GM19455 (cell line): ENCODE results near the gene RNF166.
A peak's percentile ranks its signal among the peaks of the same experiment; 100 is the strongest.

Experiments
- ATAC-seq: cut with Tn5 transposase; IDR thresholded peaks from one replicate; pipeline ENCODE4 v1.9.1; 2021; ENCODE audit not compliant: unreplicated experiment

The RNF166 gene

DNA sequence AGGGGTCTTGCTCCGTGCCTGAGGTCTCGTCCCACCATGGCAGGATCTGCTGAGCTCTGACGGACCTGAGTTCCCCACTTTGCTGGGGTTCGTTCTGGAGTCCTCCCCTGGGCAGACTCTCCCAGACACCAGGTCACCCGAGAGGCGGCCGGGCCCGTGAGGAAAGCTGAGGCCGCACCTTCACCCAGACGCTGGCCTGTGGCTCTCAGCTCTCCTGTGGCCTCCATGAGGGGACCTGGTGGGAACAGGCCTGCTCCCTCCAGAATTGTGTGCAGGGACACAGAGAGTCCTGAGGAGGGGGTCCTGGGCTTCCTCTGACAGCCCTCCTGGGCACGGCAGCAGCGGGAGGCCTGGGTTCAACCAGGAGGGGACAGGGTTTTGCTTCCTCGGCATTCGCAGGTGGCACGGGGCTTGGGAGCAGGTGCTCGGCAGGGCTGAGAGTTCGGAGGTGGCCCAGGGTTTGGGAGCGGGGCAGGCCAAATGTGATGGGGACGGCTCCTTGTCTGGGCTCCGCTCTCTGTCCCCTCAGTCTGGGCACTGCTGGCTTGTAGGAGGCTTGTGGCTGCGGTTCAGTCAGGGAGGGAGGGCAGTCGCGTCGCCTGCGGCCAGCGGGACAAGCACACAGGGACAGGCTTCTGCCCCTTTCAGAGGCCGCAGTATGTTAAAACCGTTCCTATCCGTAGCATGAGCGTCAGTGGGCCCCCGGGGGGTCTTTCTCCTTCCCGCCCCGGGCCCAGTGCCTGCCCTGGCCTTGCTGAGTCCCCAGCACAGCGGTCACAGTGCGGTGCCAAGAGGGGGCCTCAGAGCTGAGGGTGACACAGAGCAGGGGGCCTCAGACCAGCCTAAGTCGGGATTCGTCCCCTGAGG, 11.8 kb downstream of the RNF166 start:
- ATAC-seq = no peak

DNA sequence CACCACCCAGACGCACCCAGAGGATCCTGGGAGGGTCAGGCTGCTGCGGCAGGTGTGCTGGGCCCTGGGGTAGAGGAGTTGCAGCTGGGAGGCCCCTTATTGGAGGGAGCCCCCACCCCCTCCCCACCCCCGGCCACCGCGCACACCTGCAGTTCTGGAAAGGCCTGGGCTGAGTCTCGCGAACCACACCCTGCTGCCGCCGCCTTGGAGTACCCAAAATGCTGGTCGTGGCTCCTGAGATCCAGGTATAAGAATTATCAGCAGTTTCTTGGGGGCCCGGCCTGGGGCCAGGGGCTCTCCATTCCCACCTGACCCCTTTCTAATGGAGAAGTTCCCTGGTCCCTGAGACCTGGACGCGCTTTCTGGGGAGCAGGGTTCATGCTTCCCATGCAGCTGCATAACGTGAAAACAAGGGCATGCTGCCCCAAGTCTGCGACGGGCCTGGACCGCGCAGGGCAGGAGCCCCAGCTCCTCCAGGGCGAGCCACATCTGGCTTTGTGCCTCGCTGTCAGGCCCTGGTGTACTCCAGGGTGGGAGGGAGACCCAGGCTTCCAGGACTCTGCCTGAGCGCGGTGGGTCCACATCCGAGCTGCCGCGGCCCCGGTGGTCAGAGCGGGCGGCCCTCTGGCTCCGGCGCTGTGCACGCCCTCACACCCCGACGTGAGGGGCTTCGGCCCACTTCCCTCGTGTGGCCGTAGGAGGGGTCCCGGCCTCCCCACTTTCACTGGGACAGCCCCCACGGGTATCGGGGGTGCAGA, 12.6 kb downstream of the RNF166 start:
- ATAC-seq = no peak

DNA sequence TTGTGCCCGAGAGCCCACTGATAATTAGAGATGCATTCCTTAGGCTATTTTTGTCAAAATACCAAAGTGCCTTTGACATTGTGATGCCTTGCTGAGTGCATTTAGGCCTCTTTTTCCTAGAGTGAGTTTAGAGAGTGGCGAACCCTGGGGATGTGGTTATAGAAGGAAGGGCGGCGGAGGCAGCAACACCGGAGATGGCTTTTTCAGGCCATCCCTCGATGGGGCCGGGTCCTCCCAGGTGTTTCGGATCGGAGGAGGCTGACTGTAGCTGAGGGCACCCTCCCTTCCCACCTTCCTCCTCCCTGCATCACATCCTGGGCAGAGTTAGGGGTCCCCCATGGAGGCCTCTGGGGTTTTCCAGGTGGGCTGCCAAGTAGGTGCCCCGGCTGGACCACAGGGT, 13.3 kb downstream of the RNF166 start:
- no peak for ATAC-seq

DNA sequence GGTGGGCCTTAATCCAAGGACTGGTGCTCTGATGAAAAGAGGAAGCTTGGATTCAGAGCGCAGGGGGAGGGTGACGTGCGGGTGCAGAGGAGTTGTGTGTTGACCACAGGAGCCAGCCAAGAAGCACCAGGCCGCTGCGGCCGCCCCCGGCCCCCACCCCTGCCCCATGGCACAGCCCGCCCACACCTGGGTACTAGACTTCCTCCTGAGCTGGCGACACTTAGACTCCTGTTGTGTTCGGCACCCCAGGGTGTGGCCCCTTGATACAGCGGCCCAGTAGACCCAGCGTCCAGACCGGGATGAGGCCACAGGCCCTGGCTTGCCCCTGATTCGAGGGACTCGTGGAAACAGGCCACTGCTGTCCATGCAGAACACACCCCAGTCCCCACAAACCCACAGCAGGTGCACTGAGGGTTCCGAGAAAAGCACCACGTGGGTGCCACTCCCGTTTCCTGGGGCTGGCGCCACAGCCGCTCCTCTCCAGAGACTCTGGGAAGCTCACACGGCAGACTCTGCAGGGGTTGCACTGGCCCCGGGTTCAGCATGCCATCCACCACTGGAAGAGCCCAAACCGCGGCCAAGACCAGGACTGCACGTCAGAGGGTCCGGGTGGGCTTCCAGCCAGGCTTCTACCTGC, 14.2 kb downstream of the RNF166 start:
- no peak for ATAC-seq

DNA sequence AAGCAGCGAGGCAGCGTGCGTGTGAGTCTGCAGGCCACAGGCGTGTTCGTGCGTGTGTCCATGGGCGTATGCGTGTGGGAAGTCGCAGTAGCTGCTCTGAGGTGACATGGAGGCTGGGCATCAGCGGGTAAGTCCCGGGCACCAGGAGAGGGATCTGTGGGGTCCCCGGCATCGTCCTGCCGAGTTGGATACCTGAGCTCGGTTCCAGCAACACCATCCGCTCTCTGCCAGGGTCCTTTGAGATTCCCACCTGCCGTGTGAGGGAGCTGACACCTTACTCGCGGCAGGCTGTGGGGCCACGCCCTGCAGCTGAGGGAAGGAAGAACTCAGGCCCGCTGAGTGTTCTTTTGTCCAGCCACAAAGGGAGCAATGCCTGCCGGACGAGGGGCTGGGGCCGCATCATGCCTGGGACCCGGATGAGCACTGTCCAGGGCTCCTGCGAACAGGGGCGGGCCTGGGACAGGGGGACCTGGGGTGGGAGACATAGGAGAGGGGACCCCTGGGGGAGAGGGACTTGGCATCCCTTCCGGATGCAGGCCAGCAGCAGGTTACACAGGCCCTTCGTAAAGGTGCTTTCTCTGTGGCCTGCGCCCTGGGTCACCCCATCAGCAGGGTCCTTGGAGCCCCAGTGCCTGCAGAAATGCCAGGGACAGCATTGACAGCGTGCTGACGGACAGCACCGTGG, 14.9 kb downstream of the RNF166 start:
- ATAC-seq = no peak

DNA sequence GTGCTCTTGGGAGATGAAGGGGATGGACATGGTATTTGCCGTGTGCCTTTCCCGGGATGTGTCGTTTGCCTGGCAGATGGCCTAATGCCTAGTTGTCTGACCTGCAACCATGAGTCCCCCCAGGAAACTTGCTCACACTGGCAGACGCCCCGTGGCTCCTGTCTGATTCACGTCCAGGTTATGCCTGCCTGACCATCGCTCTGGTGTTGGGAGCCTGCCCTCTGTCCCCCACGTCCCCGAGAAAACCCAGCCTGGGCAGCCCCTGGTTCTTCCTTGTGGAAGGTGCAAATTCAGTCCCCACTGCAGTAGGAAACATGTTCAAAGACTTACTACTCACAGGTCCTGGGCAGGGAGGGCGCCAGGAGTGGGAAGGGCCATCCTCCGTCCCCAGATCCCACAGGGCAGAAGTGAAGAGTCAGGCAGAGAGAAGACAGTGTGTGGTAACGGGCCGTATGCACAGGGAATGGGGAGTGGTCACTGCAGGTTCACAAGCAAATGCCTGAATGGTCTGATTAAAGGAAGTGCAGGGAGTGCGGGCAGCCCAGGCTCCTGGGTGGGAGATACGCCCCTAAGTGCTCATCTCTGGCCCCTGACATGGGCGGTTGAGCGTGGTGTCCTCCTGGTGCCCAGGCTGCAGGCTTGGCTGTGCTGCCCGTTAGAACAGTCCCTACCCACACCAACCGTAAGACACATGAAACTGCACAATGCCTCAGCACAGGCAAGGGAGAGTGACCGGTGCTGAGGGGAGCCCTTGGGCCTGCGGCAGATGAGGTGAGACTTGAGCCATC, 15.7 kb downstream of the RNF166 start:
- no peak for ATAC-seq

DNA sequence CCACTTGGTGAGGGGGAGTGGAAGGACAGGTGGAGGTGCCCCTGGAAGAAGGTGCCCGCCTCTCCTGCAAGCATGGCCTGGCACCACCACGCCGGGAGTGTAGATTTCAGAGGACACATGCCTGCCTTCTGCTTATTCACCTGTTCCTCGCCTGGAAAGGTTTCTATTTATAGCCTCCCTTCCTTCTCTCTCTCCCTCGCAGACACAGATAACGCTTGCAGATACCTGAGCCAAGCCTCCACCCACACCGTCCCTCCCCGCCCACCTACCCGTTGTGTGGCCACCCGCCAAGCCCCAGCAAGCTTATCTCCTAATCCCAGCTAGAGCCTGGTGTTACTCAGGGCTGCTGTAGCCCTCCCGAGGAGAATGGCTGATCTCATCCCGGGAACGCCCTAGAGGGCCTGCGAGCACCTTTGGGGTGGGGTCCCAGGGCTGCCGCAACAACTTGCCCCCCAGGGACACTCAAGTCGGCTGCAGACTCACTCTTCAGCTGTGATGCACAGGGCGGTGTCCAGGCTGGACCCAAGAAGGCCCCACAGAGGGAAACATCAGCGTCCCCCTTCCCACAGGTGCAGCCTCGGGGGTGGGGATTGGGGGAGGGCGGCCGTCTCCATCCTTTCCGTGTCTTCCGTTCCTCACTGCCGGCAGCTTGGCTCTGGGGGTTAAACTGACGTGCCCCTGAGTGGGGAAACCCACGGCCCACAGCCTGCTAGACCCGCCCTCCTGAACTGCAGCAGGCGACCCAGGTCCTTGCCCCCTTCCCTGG, 18.0 kb downstream of the RNF166 start:
- ATAC-seq = no peak

DNA sequence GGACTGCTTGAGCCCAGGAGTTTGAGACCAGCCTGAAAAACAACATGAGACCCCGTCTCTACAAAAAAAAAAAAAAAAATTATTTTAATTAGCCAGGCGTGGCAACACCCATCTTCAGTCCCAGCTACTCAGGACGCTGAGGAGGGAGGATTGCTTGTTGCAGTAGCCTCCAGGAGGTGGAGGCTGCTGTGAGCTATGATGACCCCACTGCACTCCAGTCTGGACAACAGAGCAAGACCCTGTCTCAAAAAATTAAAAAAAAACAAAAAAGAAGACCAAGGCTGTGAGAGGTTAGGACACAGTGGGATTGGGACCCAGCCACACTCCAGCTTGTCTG, 18.6 kb downstream of the RNF166 start:
- ATAC-seq = no peak

DNA sequence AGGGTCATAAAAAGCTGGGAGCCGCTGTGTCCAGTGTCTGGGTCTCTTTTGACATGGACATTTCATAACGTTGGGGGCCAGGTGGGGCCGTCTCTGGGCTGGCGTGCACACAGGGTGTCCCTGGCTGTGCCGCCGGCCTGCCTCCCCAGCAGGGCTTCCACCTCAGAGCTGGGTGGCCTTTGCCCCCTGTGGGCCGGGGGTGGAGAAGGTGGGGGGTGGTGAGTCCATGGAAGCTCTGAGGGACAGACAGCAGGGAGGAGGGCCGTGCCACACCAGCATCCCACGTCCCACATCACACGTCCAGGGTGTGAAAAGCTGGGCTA, 19.0 kb downstream of the RNF166 start:
- no peak for ATAC-seq

DNA sequence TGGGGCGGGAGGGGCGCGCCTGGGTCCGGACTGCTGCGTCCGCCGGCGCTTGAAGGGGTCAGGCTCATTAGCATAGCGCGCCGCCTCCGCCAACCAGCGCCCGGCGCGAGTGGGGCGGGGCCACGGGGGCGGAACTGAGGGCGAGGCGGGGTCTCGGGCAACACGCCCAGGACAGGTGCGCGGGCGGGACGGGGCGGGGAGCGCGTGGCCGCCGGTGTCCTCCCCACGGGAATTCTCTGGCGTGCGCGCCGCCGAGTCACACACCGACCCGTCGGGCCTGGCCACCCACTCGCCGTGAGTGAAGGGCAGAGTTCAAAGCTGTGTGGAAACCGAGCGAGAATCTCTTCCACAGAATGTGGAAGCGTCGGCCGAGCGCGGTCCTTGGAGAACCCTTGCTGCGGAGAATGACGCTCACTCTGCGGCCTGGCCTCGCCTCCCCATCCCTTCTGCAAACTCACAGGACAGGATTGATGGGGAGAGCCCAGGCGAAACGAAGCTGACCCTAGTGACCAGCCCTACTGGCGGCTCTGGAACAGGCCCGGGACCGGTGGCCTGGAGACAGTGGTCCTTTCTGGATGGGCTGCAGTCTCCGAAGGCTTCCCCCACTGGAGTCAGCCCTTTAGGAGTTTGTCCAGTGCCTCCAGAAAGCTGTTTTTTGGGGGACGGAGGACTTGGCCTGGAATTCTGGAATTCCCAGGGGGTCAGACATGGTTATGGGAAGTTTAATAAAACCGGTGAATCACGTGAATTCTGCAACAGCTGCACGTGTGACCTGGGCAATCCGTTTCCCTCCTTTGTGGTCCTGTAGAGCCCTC, 19.6 kb downstream of the RNF166 start, which contains the start of gene SNAI3:
TSS of gene SNAI3 (minus strand) at position 69 of the 815 bp plus-strand sequence. CDS start 101 bp downstream, outside the sequence.
- peak; percentile 63 for ATAC-seq

DNA sequence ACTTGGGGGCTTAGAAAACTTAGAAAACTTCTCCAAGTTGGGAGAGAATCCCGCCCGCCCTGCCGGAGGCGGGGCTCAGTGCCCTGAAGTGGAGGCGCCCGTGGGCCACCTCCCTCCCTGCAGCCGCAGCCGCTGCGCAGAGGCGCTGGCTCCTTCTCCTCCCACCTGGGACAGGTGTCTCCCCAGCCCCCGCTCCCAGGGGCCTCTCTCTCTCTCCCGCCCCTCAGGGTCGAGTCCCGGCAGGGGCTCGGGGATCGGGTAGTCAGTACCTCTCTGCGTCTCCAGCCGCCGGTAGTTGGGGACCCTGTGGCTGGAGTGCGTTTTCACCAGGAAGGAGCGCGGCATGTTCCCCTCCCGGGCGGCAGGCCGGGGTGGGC, 20.2 kb downstream of the RNF166 start:
- peak; percentile 5 for ATAC-seq

DNA sequence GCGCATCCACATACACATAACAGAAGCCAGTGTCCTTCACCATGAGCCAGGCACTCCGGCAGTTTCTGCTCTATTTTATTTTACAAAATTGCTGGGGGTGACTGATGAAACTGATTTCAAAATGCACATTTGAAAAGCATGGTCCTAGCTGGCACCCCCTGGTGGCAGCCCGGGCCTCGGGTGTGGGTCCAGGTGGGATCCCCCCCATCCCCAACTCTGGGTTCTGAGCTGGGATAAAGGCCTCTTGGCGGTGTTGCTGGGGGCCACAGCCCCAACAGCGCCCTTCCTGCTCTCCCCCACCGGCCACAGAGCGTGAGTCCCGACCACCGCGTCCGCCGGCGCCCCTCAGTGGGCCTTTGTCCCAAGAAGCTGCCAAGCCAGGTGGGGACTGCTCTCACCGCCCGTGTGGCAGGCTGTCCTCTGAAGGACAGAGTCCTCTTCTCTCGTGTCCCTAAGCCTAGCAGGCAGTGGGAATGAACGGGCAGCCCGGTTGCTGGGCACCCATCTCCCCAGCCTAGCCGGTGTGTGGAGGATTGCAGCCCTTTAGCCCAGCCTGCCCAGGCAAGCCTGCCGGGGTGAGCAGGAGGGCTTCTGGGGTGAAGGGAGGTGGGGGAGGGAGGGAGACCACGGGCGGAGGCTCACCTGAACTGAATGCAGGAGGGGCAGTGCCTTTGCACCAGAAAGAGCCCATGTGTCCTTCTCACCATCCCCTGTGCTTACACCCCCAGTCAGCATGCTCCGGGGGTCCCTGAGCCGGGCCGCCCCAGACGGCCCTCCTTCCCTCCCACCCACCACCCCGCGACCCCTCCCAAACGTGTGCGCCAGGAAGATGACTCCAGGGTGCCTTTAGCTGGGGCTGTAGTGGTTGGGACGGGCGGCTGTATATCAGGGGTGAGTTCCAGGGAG, 20.8 kb downstream of the RNF166 start:
- ATAC-seq = no peak

DNA sequence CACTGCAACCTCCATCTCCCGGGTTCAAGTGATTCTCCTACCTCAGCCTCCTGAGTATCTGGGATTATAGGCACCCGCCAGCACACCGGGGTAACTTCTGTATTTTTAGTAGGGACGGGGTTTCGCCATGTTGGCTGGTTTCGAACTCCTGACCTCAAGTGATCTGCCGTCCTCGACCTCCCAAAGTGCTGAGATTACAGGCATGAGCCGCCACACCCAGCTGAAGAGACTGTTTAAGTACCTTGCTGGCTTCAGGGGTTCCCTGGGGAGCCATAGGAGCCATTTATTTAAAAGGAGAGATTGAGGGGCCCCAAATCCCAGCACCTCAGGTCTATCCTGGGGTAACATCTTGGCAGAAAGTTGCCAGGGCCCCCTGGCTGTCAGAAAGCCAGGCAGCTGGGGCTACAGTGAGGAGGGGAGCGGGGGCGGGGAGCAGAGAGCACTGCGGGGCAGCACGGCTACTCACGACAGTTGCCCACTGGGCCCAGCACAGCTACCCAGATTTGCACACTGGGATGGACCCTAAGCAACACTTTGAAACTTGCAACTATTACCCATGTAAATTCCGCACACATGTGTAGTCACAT, 21.5 kb downstream of the RNF166 start:
- ATAC-seq = no peak

DNA sequence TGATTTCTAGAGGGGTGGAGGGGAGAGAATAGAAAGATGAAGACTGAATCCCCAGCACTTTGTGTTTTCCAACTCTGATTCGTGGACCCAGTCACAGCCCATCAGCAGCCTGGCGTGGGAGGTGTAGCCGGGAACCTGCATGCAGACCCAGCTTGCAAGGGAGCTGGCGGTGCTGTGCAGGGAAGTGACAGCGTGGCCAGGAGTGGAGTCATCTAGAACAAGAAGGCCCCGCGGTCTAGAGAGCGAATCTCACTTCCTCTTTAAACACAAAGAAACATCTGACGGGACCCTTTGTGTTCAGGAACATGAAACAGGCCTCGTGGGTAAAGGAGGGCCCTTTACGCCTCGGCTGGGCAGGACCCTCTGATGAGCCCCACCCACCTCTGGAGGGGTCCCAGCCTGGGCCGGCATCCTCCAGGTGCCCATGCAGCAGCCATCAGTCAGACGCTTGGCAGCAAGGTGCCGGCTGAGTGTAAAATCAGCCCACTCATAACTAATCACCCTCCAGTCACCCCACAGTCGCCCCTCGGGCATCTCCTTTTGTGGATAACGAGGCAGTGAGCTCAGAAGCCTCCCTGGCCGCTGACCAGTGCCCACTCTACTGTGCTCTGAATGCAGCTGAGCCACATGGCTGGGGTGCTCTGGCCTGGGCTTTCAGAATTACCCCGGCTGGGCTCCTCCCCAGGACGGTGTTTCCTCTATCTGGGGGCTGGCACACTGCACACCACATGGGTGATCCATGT, 24.3 kb downstream of the RNF166 start:
- peak; percentile 60 for ATAC-seq

DNA sequence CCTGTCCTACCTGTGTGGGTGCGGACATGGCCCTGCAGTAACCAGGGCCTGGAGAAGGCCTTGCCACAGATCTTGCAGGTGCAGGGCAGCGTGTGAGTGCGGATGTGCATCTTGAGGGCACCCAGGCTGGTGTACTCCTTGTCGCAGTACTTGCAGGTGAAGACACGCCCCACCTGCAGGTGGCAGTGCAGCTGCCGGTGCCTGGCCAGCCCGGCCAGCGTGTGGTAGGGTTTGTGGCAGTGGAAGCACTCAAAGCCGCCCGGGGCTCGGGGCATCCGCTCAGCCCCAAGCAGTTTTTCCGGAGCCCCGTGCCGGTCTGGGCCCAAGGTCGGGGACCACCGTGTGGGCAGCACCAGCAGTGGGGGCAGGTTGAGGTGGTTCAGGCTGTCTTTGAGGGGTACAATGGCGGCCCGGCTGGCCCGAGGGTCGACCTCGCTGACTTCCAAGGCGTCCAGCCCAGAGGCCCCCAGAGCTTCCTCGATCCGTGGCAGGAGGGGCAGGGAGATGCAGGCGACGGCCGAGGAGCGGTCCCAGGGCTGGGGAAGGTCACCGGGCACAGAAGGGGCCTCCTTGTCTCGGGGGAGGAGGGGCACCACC, 25.0 kb downstream of the RNF166 start:
- ATAC-seq = no peak

DNA sequence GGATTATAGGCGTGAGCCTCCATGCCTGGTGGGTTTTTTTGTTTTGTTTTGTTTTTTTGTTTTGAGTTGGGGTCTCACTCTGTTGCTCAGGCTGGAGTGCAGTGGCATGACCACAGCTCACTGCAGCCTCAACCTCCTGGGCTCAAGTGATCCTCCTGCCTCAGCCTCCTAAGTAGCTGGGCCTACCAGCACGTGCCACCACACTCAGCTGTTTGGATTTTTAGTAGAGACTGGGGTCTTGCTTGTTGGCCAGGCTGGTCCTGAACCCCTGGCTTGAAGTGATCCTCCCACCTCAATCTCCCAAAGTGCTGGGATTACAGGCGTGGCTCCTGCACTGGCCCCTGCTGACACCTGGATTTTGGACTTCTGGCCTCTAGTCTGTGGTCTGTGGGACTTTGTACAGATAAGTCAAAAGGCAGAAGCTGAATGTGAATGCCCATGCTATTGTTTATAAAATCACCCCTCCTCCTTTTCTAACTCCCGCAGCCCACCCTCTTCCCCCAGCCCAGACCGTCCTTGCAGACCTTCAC, 25.6 kb downstream of the RNF166 start:
- ATAC-seq = no peak
